IMR-90 (cell line): ENCODE data around the gene TRIP11. TPM values are rescaled to one million over a fixed set of nuclear protein-coding genes. Genes with fewer than 3 reads are reported as not detected.

Experiments used
- ATAC-seq: fragments of 200-7000 bp; cut with Tn5 transposase; 2 replicates; pipeline ENCODE4 v1.9.1; 2020; ENCODE audit warnings: low read depth, mild to moderate bottlenecking, moderate library complexity
- BruUV-seq: library from RNA; stranded (reverse); fragments of 400-500 nt; replicated peaks from 2 replicates; lab custom pipeline; 2021; lab: Mats Ljungman, UMichigan
- CTCF ChIA-PET: fragments of 300-600 bp; formaldehyde crosslinking; extraction: SDS; loops from one replicate; lab custom pipeline; 2021; ENCODE audit warnings: antibody characterized with exemption; lab: Yijun Ruan, JAX
- POLR2A ChIA-PET: fragments of 300-600 bp; sonication (Branson Sonifier 250); formaldehyde crosslinking; loops from one replicate; lab custom pipeline; 2022; ENCODE audit warnings: antibody characterized with exemption; ENCODE audit not compliant: unreplicated experiment; lab: Charles Lee
- DNase-seq: peaks from one replicate; pipeline ENCODE4 v3.0.0; 2013
- H2AFZ ChIP-seq: replicated peaks from 2 replicates; pipeline ENCODE3; 2013; ENCODE audit warnings: low read length, mild to moderate bottlenecking; ENCODE audit not compliant: poor library complexity
- H2AK5ac ChIP-seq: 2 replicates; pipeline ENCODE4 v1.6.1; 2013; ENCODE audit warnings: low read depth, low read length, inconsistent platforms
- H2AK9ac ChIP-seq: replicated peaks from 2 replicates; pipeline ENCODE3; 2013; ENCODE audit warnings: mild to moderate bottlenecking, low read depth, low read length, moderate library complexity; ENCODE audit not compliant: poor library complexity
- H2BK120ac ChIP-seq: 2 replicates; pipeline ENCODE4 v1.6.1; 2013; ENCODE audit warnings: low read depth, low read length, inconsistent platforms
- H2BK15ac ChIP-seq: 3 replicates; pipeline ENCODE4 v1.6.1; 2013; ENCODE audit warnings: low read depth, low read length, inconsistent platforms
- H2BK20ac ChIP-seq: 2 replicates; pipeline ENCODE4 v1.6.1; 2013; ENCODE audit warnings: low read depth, mild to moderate bottlenecking, inconsistent platforms, low read length, moderate library complexity
- H2BK5ac ChIP-seq: 2 replicates; pipeline ENCODE4 v1.6.1; 2013; ENCODE audit warnings: mild to moderate bottlenecking, low read depth, low read length, inconsistent platforms; ENCODE audit not compliant: poor library complexity, severe bottlenecking
- H3K14ac ChIP-seq: replicated peaks from 2 replicates; pipeline ENCODE4 v1.6.1; 2013; ENCODE audit warnings: low read depth, low read length, inconsistent platforms
- H3K18ac ChIP-seq: 2 replicates; pipeline ENCODE4 v1.6.1; 2013; ENCODE audit warnings: low read depth, low read length, control low read depth
- H3K23ac ChIP-seq: 2 replicates; pipeline ENCODE4 v1.6.1; 2013; ENCODE audit warnings: low read depth, low read length, inconsistent platforms
- H3K27ac ChIP-seq: 2 replicates; pipeline ENCODE4 v1.5.1; 2013; ENCODE audit warnings: mild to moderate bottlenecking, control low read depth, low read length; ENCODE audit not compliant: insufficient read depth
- H3K27me3 ChIP-seq: 2 replicates; pipeline ENCODE4 v1.6.1; 2013; ENCODE audit warnings: low read length; ENCODE audit not compliant: control insufficient read depth, insufficient read depth
- H3K36me3 ChIP-seq: 2 replicates; pipeline ENCODE4 v1.6.1; 2013; ENCODE audit warnings: low read length, mixed read lengths; ENCODE audit not compliant: control insufficient read depth, insufficient read depth
- H3K4ac ChIP-seq: 2 replicates; pipeline ENCODE4 v1.6.1; 2013; ENCODE audit warnings: low read depth, low read length, inconsistent platforms
- H3K4me1 ChIP-seq: 2 replicates; pipeline ENCODE4 v1.6.1; 2013; ENCODE audit warnings: low read length, mixed read lengths; ENCODE audit not compliant: control insufficient read depth, insufficient read depth
- H3K4me2 ChIP-seq: 2 replicates; pipeline ENCODE4 v1.6.1; 2013; ENCODE audit warnings: low read depth, mild to moderate bottlenecking, control low read depth, low read length, moderate library complexity
- H3K4me3 ChIP-seq: 2 replicates; pipeline ENCODE4 v1.5.1; 2013; ENCODE audit warnings: low read depth, mild to moderate bottlenecking, control low read depth, low read length, moderate library complexity; ENCODE audit not compliant: insufficient read depth
- H3K56ac ChIP-seq: 2 replicates; pipeline ENCODE4 v1.6.1; 2013; ENCODE audit warnings: low read length, inconsistent platforms; ENCODE audit not compliant: insufficient read depth; ENCODE audit errors: extremely low read depth
- H3K79me1 ChIP-seq, 2 experiments: 2 replicates each; pipeline ENCODE4 v1.6.1; 2013; ENCODE audit warnings: low read length in 2 of 2, inconsistent platforms in 1 of 2, low read depth in 1 of 2
- H3K9ac ChIP-seq: 2 replicates; pipeline ENCODE4 v1.6.1; 2013; ENCODE audit warnings: low read depth, low read length, control low read depth
- H3K9me1 ChIP-seq: 2 replicates; pipeline ENCODE4 v1.6.1; 2013; ENCODE audit warnings: low read length, inconsistent platforms; ENCODE audit not compliant: insufficient read depth
- H3K9me3 ChIP-seq: 2 replicates; pipeline ENCODE4 v1.6.1; 2013; ENCODE audit warnings: low read length; ENCODE audit not compliant: control insufficient read depth, insufficient read depth
- H4K20me1 ChIP-seq: 2 replicates; pipeline ENCODE4 v1.6.1; 2013; ENCODE audit warnings: low read length, inconsistent platforms; ENCODE audit not compliant: insufficient read depth
- H4K5ac ChIP-seq: 2 replicates; pipeline ENCODE4 v1.6.1; 2013; ENCODE audit warnings: mild to moderate bottlenecking, low read depth, low read length, control low read depth
- H4K8ac ChIP-seq, 2 experiments: 2 replicates each; pipeline ENCODE4 v1.6.1; 2013; ENCODE audit warnings: low read depth in 2 of 2, low read length in 2 of 2, control low read depth in 1 of 2, inconsistent platforms in 1 of 2
- H4K91ac ChIP-seq: 2 replicates; pipeline ENCODE4 v1.6.1; 2013; ENCODE audit warnings: low read depth, low read length, inconsistent platforms; ENCODE audit not compliant: insufficient read depth
- BHLHE40 ChIP-seq: fragments of 150-350 bp; IDR thresholded peaks from 2 replicates; pipeline ENCODE4 v1.6.1; 2016; ENCODE audit warnings: mild to moderate bottlenecking, low read depth, low read length
- CEBPB ChIP-seq: IDR thresholded peaks from 2 replicates; pipeline ENCODE4 v1.6.1; 2012; ENCODE audit warnings: low read depth, low read length, improper control_type of control experiment
- CHD1 ChIP-seq: IDR thresholded peaks from 2 replicates; pipeline ENCODE4 v1.6.1; 2012; ENCODE audit warnings: low read depth, low read length, improper control_type of control experiment
- CTCF ChIP-seq: conservative IDR thresholded peaks from 2 replicates; pipeline ENCODE4 v1.5.1; 2012; ENCODE audit warnings: mild to moderate bottlenecking, low read depth, low read length, improper control_type of control experiment
- ELK1 ChIP-seq: fragments of 150-350 bp; IDR thresholded peaks from 2 replicates; pipeline ENCODE4 v1.6.1; 2016; ENCODE audit warnings: low read depth, mild to moderate bottlenecking, low read length, moderate library complexity, borderline replicate concordance
- FOS ChIP-seq: fragments of 150-350 bp; IDR thresholded peaks from 2 replicates; pipeline ENCODE4 v1.6.1; 2016; ENCODE audit warnings: low read depth, low read length
- MAFK ChIP-seq: IDR thresholded peaks from 2 replicates; pipeline ENCODE4 v1.6.1; 2012; ENCODE audit warnings: low read depth, low read length, improper control_type of control experiment
- MAZ ChIP-seq: IDR thresholded peaks from 2 replicates; pipeline ENCODE4 v1.6.1; 2012; ENCODE audit warnings: low read depth, mild to moderate bottlenecking, low read length, improper control_type of control experiment, moderate library complexity, borderline replicate concordance
- MXI1 ChIP-seq: IDR thresholded peaks from 2 replicates; pipeline ENCODE4 v1.6.1; 2012; ENCODE audit warnings: low read depth, mild to moderate bottlenecking, low read length, moderate library complexity, borderline replicate concordance
- NFE2L2 ChIP-seq: fragments of 150-350 bp; IDR thresholded peaks from 2 replicates; pipeline ENCODE4 v1.6.1; 2016; ENCODE audit warnings: low read depth, mild to moderate bottlenecking, low read length
- POLR2A ChIP-seq: IDR thresholded peaks from 2 replicates; pipeline ENCODE4 v1.6.1; 2012; ENCODE audit warnings: mild to moderate bottlenecking, low read depth, low read length
- RAD21 ChIP-seq: IDR thresholded peaks from 2 replicates; pipeline ENCODE4 v1.6.1; 2012; ENCODE audit warnings: low read length, improper control_type of control experiment
- RCOR1 ChIP-seq: IDR thresholded peaks from 2 replicates; pipeline ENCODE4 v1.6.1; 2012; ENCODE audit warnings: mild to moderate bottlenecking, low read length, improper control_type of control experiment; ENCODE audit not compliant: insufficient replicate concordance
- RFX5 ChIP-seq: IDR thresholded peaks from 2 replicates; pipeline ENCODE4 v1.8.0; 2012; ENCODE audit warnings: low read depth, mild to moderate bottlenecking, low read length, moderate library complexity
- SMC3 ChIP-seq: fragments of 150-350 bp; IDR thresholded peaks from 2 replicates; pipeline ENCODE4 v1.6.1; 2016; ENCODE audit warnings: low read depth, mild to moderate bottlenecking, antibody characterized with exemption, low read length, moderate library complexity
- USF2 ChIP-seq: fragments of 150-350 bp; IDR thresholded peaks from 2 replicates; pipeline ENCODE4 v1.6.1; 2017; ENCODE audit warnings: mild to moderate bottlenecking, antibody characterized with exemption, low read length, low read depth
- WGBS, 2 experiments: methylation state at CpG; one replicate each; pipeline versions ENCODE4 v1.1.5 to v1.1.7; 2013; ENCODE audit warnings: missing lambda C conversion rate in 2 of 2; ENCODE audit not compliant: insufficient read length in 1 of 2; ENCODE audit errors: extremely low coverage in 2 of 2; 5-methylcytosine and 5-hydroxymethylcytosine counted together
- dilution Hi-C: fragments of 300-500 bp; cut with HindIII; formaldehyde crosslinking; loops from one replicate; pipeline ENCODE4 v1.14.3; 2018; ENCODE audit warnings: low sequenced_read_pairs; ENCODE audit not compliant: unreplicated experiment
- in situ Hi-C: fragments of 300-500 bp; cut with MboI; formaldehyde crosslinking; loops from 3 replicates; pipeline ENCODE4 v1.14.3; 2019; ENCODE audit warnings: low sequenced_read_pairs, inconsistent platforms, mixed read lengths
- intact Hi-C: fragments of 100-400 bp; cut with micrococcal nuclease; formaldehyde crosslinking; loops from 2 replicates; pipeline ENCODE4 v1.10.0; 2022
- polyA plus RNA-seq, 3 experiments: library from polyadenylated mRNA; depleted of rRNA; stranded (reverse); fragments of >200 nt; gene quantifications; 2 replicates each; pipeline ENCODE4 v1.2.3, GENCODE V29; 2012; ENCODE audit warnings: low replicate concordance in 1 of 3
- total RNA-seq: library from RNA; depleted of rRNA; stranded (reverse); fragments of >200 nt; gene quantifications from 2 replicates; pipeline ENCODE4 v1.2.3, GENCODE V29; 2012

The TRIP11 gene
- total and polyA plus RNA-seq, 2 of the 4 experiments (the other 2 are of a cell fraction) = 6.8 to 83.5 TPM

- Histone ChIP-seq H4K5ac (no peak overlapping the region), H3K18ac (no peak overlapping the region), H3K56ac (no peak overlapping the region), H3K9me1 (no peaks in the 10 kb centered on the region), H4K20me1 (no peaks in the 10 kb centered on the region), H2AFZ (no peak overlapping the region), H2BK120ac (no peak overlapping the region), H3K4me3 (no peak overlapping the region), H3K4me1 (peaks cover 6% of the 10 kb centered on the region), H2BK15ac (no peak overlapping the region), H3K4ac (no peak overlapping the region), H4K8ac (no peak overlapping the region), H3K79me1 (peaks cover 18 to 28% of the 10 kb centered on the region in 2 experiments; a peak in 3 of 4 replicates), H3K4me2 (no peak overlapping the region), H2BK5ac (no peak overlapping the region), H2BK20ac (no peak overlapping the region), H3K27me3 (no peaks in the 10 kb centered on the region), H2AK5ac (no peak overlapping the region), H3K36me3 (peaks cover 22% of the 10 kb centered on the region), H2AK9ac (no peak overlapping the region), H3K14ac (no peak overlapping the region), H3K23ac (no peak overlapping the region), H3K27ac (no peak overlapping the region), H3K9me3 (no peaks in the 10 kb centered on the region), H4K91ac (no peak overlapping the region), H3K9ac (no peak overlapping the region)
- intact Hi-C loops (no loop called here), dilution Hi-C loops (no loop called here), in situ Hi-C loops (loop anchor here (25.0 kb wide), 1 partner anchor 535 kb away; no protein-coding TSS in a partner anchor)
- ChIA-PET POLR2A (no interaction called here), CTCF (no interaction called here)
- TF ChIP-seq FOS (no peak), MXI1 (no peak), POLR2A (no peak), CTCF (no peak), RCOR1 (no peak), MAFK (no peak), RFX5 (no peak), MAZ (no peak), BHLHE40 (no peak), ELK1 (no peak), CHD1 (no peak), NFE2L2 (no peak), CEBPB (no peak), SMC3 (no peak), USF2 (no peak), RAD21 (no peak)
- DNase-seq = no peak
- no CpG with 5 or more reads among the region's 1 CpG for WGBS, 2 experiments
- ATAC-seq = 0 out of 2 replicates have a peak, but pooled peaks have one; percentile 40
- BruUV-seq = no TSS peak
Observed at GRCh38 chr14:92022036-92022435, 17.8 kb downstream of the TRIP11 start.
